Transverse colon (tissue), 3 donors: Measurements from ENCODE around the gene LMTK3.

Source experiments
- EP300 ChIP-seq: sonication (generic); formaldehyde crosslinking; IDR thresholded peaks from one replicate; pipeline ENCODE4 v1.6.1; 2017; ENCODE audit warnings: antibody characterized with exemption, low read depth
- POLR2A ChIP-seq: fragments of 450-650 bp; IDR thresholded peaks from one replicate; pipeline ENCODE4 v1.6.1; 2016; ENCODE audit warnings: antibody characterized with exemption, mild to moderate bottlenecking, moderate library complexity
- TF ChIP-seq, protein P1 (sequence below), 5 experiments: fragments of 200-600 bp in 3 of 5; fragments of 450-650 bp in 2 of 5; sonication (generic) in 3 of 5; IDR thresholded peaks; 1 replicate in 2 of 5; 2 replicates in 3 of 5; pipeline ENCODE4 v1.5.1; 2016 to 2017; ENCODE audit warnings: antibody characterized with exemption in 5 of 5, inconsistent platforms in 3 of 5, mild to moderate bottlenecking in 2 of 5, moderate library complexity in 1 of 5

DNA sequence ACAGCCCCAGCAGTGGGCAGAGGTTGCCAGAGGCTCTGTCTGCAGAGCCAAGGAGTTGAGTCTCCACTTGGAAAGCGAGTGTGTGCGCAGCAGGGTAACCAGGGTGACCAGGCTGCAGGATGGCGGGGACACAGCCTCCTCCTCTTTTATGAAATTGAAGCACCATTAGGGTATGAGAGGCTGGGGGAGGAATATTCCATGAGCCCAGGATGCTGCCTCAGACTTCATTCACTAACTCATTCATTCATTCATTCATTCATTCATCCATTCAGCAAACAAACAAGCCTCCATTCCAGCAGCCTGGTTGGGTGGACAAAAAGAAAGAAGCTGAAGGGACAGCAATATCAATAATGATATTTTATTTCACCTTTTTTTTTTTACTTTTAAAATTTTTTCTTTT, 6.6 kb upstream of the LMTK3 start:
- TF ChIP-seq POLR2A, result no peak
- TF ChIP-seq, protein P1, sequence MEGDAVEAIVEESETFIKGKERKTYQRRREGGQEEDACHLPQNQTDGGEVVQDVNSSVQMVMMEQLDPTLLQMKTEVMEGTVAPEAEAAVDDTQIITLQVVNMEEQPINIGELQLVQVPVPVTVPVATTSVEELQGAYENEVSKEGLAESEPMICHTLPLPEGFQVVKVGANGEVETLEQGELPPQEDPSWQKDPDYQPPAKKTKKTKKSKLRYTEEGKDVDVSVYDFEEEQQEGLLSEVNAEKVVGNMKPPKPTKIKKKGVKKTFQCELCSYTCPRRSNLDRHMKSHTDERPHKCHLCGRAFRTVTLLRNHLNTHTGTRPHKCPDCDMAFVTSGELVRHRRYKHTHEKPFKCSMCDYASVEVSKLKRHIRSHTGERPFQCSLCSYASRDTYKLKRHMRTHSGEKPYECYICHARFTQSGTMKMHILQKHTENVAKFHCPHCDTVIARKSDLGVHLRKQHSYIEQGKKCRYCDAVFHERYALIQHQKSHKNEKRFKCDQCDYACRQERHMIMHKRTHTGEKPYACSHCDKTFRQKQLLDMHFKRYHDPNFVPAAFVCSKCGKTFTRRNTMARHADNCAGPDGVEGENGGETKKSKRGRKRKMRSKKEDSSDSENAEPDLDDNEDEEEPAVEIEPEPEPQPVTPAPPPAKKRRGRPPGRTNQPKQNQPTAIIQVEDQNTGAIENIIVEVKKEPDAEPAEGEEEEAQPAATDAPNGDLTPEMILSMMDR (IDR thresholded peaks at IDR 0.05), result no peak
- no peak for TF ChIP-seq EP300
